Epidermal melanocyte (primary cell): ENCODE measurements around the gene ACTR2.
A peak's percentile ranks its signal among the peaks of the same experiment; 100 is the strongest.
"Not testable (repeated sequence)": the region's sequence is repeated elsewhere in the genome, so short reads cannot be mapped to it uniquely, and the experiment has no call there.

Experiments used
- DNase-seq: peaks from one replicate; pipeline ENCODE4 v3.0.0; 2011; ENCODE audit warnings: low spot score; ENCODE audit not compliant: insufficient read length

The ACTR2 gene

DNA sequence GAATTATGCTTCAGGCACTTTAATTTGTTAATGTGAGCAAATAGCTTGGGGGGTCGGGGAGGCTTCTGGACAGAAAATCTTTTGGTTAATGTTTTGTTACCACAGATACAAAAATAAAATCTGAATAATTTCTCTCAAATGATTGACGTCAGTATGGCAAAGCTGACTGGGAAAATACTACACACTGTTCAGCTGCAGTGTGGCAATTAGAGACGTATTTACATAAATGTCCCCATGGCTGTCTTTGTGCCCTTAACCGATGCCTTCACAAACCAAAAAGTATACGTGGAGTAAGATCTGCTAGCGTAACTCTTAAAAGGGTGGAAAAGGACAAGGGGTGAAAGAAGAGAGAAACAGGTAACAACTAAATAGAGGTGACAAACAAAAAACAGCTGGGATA is 83.4 kb downstream of the ACTR2 start:
- DNase-seq, result no peak

- no peak for DNase-seq
Observed at GRCh38 chr2:65311596-65311995, 84.0 kb downstream of the ACTR2 start.

DNA sequence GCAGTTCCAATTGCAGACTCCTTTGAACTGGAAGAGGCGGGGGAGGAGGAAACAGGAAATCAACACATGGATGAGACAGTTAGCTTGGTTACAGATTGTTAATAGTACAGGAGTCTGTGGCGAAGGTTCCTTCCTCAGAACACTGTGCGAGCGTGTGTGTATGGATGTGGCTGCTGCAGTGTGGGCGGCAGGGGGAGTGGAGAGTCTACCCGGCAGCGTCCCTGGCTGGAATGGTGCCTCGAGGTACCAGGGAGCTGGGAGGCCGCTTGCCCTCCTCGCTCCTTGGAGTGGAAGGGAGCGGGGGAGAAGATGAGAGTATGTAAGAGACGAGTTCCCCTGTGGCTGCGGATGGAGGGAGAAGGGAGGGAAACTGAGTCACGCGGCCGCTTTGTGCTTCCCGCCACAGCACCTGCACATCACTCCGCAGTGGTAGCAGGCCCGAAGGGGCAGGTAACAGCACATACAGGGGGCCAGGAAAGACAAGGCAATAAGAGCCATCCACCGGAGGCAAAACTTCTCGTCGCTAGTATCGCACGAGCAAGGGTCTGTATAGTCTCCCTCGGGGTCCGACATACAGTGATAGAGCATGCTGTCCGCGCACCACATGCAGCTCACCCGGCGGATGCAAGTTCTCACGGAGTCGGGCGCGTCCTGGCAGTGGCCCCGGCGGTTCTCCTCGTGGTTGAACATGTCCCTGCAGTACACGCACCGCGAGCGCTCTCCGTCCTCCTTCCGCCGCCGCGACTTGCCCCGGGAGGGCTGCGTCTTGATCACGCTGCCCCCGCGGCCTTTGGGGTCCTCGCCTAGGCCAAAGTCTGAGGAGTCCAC is 85.7 kb downstream of the ACTR2 start:
- no peak for DNase-seq

GRCh38 chr2:65313954-65314256 is 86.3 kb downstream of the ACTR2 start:
- no peak for DNase-seq

DNA sequence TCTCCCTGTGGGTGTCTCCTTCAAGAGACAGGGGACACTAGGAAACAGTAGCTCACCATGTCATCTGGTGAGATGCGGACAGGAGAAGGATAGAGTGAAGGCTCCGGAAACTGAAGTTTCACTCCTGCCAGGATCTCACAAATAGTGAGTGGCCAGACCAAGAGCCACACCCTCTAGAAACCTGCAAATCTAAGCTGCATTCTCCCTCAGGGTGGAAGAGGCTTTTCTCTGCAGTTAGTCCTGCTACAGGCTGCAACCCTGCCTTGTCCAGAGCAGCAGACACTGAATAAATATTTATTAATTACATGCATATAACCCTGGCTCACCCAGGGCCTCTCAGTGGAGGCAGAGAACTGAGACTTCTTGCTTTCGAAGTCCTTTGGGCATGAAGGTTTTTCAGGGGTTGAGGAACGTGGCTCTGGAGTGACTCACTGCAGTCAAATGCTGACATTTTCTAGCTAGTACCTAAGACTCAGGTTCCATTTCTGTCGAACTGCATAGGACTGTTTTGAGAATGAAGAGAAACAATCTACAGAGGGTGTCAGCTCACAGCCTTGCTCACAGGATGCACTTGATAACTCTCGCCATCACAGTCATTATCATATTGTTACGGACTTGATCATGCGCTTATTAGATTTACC is 87.3 kb downstream of the ACTR2 start:
- no peak for DNase-seq

DNA sequence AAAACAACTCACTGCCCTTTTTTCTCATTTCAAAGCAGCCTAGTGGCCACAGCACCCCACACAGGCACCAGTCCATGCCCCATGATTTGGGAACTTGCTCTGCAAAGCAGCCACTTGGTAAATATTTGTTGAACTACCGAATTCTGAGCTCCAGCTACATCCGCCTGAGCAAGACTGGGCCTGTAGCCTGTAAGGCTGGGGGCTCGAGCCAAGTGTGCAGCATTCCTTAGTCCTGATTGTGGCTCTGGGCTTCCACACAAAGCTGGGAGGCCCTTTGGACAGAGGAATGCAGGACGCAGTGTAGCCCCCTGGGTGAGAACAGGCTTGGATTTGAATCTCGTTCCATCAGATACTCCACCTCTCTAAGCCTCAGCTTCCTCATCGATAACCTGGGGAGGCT is 88.4 kb downstream of the ACTR2 start:
- no peak for DNase-seq

DNA sequence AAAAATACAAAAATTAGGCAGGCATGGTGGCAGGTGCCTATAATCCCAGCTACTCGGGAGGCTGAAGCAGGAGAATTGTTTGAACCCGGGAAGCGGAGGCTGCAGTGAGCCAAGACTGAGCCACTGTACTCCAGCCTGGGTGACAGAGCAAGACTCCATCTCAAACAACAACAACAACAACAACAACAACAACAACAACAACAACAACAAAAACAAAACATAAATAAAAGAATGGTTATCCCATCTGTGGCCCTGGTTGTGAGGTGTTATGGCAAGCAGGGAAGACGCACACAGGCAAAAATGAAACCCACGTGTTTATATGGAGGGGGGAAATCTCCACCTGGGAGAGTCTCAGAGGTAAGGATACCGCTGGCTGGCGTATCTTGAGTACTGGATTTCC is 89.7 kb downstream of the ACTR2 start:
- DNase-seq, result not testable (repeated sequence)

- DNase-seq, result no peak
Observed at GRCh38 chr2:65317841-65318240, 90.2 kb downstream of the ACTR2 start.

- no peak for DNase-seq
Observed at GRCh38 chr2:65319072-65319673, 91.5 kb downstream of the ACTR2 start.

- no peak for DNase-seq
Observed at GRCh38 chr2:65319674-65320041, 92.0 kb downstream of the ACTR2 start.

- DNase-seq, result peak; percentile 41
Observed at GRCh38 chr2:65320042-65320725, 92.6 kb downstream of the ACTR2 start.
